Epidermal melanocyte (primary cell): ENCODE results near the gene HMGCS2.

Experiments
- DNase-seq: peaks from one replicate; pipeline ENCODE4 v3.0.0; 2011; ENCODE audit warnings: low spot score; ENCODE audit not compliant: insufficient read length

The HMGCS2 gene

DNA sequence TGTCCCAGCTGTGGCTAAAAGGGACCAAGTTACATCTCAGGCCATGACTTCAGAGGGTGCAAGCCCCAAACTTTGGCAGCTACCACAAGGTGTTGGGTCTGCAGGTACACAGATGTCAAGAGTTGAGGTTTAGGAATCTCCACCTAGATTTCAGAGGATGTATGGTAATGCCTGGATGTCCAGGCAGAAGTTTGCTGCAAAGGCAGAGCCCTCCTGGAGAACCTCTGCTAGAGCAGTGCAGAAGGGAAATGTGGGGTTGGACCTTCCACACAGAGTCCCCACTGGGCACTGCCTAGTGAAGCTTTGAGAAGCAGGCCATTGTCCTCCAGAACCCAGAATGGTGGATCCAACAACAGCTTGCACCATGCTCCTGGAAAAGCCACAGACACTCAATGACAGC lies 67.0 kb downstream of the HMGCS2 start:
- DNase-seq, result no peak

DNA sequence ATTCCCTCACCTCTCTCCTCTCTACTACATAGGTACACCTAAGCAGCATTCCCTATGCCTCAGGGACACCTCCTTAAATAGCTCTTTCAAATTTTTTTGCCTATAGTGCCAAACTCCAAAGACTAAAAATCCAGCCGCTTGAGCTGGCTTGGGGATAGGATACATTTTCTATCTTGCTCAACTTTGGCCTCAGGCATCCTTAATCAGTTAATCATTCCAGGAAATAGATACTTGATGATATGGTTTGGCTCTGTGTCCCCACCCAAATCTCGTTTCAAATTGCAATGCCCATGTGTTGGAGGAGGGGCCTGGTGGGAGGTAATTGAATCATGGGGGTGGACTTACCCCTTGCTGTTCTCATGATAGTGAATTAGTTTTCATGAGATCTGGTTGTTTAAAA lies 68.4 kb downstream of the HMGCS2 start:
- no peak for DNase-seq
